ENCODE results near the gene MTCH2.
"Not testable (repeated sequence)": the region's sequence is repeated elsewhere in the genome, so short reads cannot be mapped to it uniquely, and the experiment has no call there.

MTCH2 gene

DNA sequence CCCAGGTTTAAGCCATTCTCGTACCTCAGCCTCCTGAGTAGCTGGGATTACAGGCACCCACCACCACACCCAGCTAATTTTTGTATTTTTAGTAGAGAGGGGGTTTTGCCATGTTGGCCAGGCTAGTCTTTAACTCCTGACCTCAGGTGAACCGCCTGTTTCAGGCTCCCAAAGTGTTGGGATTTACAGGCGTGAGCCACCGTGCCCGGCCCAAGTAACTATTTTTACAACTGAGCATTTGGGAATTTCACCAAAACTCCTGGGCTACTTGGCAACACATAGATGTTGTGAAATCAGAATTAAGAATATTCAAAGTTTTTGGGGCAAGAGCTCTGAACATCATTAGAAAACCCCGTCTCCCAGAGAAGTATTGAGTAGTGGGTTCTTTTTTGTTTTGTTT is 1.9 kb downstream of the MTCH2 start:
- DNase-seq (ENCODE audit: low read depth in 1 of 2, low spot score in 1 of 2) = not testable (repeated sequence)

DNA sequence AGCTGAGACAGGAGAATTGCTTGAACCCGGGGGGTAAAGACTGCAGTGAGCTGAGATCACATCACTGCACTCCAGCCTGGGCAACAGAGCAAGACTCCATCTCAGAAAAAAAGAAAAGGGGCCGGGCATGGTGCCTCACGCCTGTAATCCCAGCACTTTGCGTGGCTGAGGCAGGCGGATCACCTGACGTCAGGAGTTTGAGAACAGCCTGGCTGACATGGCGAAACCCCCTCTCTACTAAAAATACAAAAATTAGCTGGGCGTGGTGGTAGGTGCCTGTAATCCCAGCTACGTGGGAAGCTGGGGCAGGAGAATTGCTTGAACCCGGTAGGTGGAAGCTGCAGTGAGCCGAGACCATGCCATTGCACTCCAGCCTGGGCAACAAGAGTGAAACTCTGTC is 6.0 kb downstream of the MTCH2 start:
- DNase-seq (ENCODE audit: low read depth in 1 of 2, low spot score in 1 of 2) = not testable (repeated sequence)

DNA sequence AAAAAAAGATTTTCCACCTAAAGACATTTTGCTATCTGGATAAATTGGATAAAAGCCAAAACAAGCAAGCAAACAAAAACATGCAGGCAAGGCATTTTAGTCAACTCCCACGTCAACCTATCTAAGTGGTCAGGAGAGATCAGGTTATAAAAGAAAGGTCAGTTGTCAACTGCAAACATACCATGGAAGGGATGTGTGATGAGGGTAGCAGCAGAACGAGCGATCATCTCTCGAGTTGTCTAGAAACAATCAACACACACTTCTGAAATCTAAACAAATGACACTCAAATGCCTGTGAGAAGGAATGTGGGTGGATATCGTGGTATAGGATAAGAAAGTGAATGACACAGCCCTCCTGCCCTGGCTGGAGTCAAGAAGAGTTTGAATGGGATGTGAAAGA is 10.9 kb downstream of the MTCH2 start:
- no peak for DNase-seq (ENCODE audit: low read depth in 1 of 2, low spot score in 1 of 2)

- DNase-seq (ENCODE audit: low read depth in 1 of 2, low spot score in 1 of 2) = no peak
Measured at GRCh38 chr11:47628026-47628425, 14.3 kb downstream of the MTCH2 start.

DNA sequence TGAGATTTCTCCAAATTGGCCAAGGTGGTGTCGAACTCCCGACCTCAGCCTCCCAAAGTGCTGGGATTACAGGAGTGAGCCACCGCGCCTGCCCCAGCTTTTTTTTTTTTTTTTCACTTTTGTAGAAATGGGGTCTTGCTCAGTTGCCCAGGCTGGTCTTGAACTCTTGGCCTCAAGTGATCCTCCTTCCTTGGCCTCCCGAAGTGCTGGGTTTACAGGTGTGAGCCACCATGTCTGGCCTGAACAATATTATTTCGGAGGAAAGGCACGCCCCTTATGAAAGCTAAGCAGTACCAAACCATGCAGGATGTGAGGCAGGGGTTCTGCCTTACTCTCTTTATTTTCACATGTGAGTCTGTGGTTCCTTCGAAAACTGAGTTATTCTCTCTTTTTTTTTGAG is 16.1 kb downstream of the MTCH2 start:
- DNase-seq (ENCODE audit: low read depth in 1 of 2, low spot score in 1 of 2) = no peak

- no peak for DNase-seq (ENCODE audit: low read depth in 1 of 2, low spot score in 1 of 2)
Measured at GRCh38 chr11:47620836-47621378, 21.5 kb downstream of the MTCH2 start.

DNA sequence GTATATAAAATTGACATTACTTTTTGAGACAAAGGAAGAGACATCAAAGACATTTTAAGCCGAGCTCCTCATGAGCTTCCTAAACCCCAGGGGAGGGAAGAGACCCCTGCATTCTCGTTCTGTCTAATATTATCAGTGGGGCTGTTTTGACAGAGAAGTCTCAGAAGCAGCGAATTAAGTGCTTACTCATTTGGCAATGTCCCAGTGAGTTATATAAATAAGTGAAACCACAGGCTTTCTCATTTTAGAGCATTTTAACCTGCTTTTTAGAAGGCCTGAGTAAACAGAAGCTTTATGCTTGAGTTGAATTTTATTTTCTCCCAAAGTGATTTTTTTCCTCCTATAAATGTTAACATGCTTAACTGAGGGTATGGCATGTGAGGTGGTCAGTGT is 24.9 kb downstream of the MTCH2 start:
- no peak for DNase-seq (ENCODE audit: low read depth in 1 of 2, low spot score in 1 of 2)

DNA sequence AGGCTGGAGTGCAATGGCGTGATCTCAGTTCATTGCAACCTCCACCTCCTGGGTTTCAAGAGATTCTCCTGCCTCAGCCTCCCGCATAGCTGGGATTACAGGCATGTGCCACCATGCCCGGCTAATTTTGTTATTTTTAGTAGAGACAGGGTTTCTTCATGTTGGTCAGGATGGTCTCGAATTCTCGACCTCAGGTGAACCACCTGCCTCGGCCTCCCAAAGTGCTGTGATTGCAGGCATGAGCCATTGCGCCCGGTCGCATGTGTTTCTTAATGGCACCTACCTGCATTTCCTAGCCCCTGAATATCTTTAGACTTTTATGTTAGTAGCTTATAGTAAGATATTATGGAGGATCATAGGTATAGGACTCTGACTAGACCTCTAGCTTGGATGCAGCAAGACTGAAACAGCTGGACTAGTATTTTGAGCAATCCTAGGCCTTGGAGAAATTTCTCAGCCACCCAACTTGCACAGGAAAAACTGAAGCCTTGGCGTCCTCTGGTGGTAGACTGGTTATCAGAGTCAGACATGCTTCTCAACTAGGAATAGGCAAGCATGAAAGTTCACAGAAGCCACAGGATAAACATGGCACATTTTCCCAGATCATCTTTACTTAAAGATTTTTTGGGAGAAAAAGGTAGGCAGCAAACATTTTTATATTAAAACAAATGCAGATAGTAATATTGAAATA is 25.5 kb downstream of the MTCH2 start:
- no peak for DNase-seq (ENCODE audit: low read depth in 1 of 2, low spot score in 1 of 2)

DNA sequence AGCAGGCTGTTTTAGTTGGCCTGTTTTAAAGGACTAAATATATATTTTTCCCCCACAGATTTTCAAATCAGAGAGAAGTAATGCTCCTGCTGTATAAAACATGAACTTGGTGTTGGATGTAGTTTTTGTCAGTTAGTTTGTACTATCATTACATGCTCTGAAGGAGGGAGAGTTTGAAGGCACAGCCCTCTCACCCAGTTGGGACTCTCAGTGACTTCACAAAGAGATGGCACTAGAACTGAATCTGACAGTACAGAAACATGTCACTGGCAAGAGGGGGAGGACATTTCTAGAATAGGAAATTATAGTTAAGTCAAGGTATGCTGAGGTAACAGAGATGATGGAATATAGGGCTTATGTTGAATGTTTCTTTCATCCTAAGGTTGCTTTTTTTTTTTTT is 27.1 kb downstream of the MTCH2 start:
- no peak for DNase-seq (ENCODE audit: low read depth in 1 of 2, low spot score in 1 of 2)

DNA sequence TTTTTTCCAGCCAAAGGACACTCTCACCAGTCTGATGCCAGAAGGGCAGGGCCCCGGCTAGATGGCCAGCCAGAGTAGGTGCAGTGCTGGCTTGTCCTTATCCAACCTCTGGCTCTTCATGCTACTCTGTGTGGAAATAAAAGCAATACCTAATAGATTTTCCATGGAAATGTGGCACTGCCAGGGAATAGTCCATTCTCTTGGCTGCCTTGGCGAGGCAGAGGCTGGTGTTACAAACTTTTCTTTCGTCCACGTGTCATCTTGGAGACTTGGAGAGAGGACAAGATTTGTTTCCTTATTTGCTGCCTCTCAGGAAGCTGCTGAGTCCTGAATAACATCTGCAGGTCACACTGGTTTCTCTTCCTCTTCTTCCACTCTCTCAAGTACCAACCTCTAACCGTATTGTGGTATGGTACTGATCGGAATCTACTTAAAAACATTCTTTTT is 31.0 kb downstream of the MTCH2 start:
- DNase-seq (ENCODE audit: low read depth in 1 of 2, low spot score in 1 of 2) = no peak

DNA sequence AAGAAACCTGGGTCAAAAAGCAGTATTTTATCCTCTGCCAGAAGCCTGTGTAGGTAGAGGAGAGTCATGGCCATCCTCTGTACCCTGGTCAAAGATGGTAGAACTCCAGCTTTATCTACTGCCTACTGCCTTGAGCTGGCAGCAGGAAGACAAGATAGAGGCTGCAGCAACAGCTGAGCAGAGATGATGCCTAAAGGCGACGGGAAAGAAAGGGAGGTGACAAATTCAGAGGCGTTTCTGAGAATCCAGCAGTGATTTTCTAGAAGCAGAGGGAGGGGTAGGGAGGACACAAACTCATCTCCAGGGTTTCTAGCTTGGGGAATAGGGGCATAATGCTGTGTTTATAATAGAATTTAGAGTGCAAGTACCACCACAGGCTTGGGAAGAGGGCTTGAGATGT is 32.7 kb downstream of the MTCH2 start:
- DNase-seq (ENCODE audit: low read depth in 1 of 2, low spot score in 1 of 2) = no peak

DNA sequence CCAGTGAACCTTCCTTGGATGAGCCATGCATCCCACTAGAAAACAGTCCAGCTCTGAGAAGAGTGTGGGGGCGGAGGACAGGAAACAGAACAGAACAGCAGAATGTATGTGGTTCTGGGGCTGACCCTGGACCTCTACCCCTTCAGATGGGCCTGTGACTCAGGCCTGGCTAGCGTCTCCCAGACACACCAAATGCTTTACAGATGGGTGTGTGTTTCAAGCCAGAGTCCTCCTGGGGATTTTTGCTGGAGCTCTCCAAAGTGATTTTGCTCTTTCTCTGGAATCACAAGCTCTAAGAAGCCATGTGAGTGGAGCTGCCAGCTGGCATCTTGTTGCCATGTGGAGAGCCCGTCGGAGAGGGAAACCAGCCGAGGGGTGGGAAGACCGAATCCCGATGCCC is 35.0 kb downstream of the MTCH2 start:
- no peak for DNase-seq (ENCODE audit: low read depth in 1 of 2, low spot score in 1 of 2)

- no peak for DNase-seq (ENCODE audit: low read depth in 1 of 2, low spot score in 1 of 2)
Measured at GRCh38 chr11:47606731-47607130, 35.6 kb downstream of the MTCH2 start.

DNA sequence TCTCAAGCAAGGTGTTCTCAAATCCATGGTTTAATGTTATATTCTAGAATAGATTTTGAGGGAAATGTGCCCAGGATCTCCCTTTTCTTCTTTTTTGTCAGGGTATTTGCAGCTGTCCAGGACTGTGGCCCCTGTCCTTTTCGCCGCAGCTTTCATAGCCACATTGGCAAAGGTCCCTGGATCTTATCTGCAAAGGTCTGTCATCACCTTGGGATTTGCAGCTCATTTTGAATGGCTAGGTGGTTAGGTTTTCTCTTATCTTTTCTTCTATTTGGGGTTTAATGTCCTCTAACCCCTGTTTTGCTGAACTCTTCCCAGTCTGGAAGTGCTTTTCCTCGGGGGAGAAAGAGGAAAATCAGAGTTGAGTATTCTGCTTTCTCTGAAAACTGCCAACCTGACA is 36.4 kb downstream of the MTCH2 start:
- no peak for DNase-seq (ENCODE audit: low read depth in 1 of 2, low spot score in 1 of 2)

DNA sequence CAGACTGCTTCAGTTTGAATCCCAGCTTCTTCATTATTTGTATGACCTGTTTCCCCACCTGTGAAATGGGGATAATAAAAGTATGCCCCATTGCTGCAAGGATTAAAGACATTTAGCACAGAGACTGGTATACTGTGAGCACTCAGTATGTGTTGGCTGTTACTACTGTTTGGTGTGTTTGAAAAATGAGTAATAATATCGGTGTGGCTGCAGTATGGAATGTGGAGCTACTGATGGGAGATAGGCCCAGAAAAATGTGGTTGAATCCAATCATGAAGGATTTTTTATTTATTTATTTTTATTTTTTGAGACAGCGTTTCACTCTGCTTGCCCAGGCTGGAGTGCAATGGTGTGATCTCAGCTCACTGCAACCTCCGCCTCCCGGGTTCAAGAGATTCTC is 39.1 kb downstream of the MTCH2 start:
- no peak for DNase-seq (ENCODE audit: low read depth in 1 of 2, low spot score in 1 of 2)

DNA sequence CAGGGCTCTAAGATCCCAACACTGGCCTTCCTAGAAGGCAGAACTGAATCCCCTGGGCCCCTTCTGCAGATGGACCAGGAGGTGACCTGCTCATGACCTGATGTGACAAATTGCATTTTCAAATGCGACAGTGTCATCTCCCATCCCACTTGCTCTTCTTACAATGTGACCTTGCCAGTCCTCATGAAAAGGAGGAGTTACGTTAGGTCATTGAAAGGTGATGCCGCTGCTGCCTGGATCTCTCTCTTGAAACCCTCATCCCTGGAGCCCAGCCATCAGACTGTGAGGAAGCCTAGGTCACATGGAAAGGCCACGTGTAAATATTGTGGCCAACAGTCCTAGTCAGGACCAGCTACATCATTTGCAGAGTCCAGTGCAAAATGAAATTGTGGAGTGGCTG is 42.5 kb downstream of the MTCH2 start:
- DNase-seq (ENCODE audit: low read depth in 1 of 2, low spot score in 1 of 2) = no peak

DNA sequence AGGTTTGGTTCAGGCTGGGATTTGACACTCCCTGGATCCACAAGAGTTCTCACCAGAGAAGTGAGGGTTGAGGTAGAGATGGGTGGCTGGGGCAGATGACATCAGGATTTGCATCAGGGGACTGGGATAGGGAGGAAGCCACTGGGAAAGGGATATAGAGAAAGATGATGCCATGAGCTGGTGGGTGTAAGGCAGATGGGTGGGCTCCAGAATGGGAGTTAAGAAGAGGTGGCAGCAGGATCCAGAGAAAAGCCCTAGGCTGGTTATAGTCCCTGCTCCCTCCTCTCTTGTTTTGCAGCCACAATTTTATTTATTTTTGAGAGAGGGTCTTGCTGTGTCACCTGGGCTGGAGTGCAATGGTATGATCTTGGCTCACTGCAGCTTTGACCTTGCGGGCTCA is 46.4 kb downstream of the MTCH2 start:
- DNase-seq (ENCODE audit: low read depth in 1 of 2, low spot score in 1 of 2) = no peak

- no peak for DNase-seq (ENCODE audit: low read depth in 1 of 2, low spot score in 1 of 2)
Measured at GRCh38 chr11:47595029-47595428, 47.3 kb downstream of the MTCH2 start.

- DNase-seq (ENCODE audit: low read depth in 1 of 2, low spot score in 1 of 2) = no peak
Measured at GRCh38 chr11:47593934-47594855, 48.2 kb downstream of the MTCH2 start, which contains the start of gene C1QTNF4. Gene C1QTNF4, minus strand, starts transcription at chr11:47594411. Its CDS starts 3,601 bp downstream, at chr11:47590810.

DNA sequence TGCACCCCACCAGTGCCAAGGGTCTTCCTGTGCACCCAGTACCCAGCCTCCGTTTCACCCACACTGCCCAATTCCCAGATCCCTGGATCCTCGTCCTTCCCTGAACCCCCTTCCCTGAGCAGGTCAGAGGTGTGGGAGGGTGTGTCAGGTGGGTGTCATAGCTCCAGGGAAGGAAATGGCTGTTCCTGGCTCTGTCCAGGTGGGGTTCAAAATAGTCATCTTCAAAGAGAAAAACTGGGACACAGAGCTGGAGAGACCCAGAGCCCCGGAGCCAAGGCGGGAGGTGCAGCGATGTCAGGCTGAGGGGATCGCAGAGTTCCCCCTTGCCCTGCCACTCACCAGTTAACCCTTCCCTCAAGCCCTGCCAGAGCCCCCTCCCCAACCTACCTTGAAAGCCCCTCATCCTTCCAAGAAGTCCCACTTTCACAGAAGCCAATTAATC is 48.8 kb downstream of the MTCH2 start:
- DNase-seq (ENCODE audit: low read depth in 1 of 2, low spot score in 1 of 2) = no peak

DNA sequence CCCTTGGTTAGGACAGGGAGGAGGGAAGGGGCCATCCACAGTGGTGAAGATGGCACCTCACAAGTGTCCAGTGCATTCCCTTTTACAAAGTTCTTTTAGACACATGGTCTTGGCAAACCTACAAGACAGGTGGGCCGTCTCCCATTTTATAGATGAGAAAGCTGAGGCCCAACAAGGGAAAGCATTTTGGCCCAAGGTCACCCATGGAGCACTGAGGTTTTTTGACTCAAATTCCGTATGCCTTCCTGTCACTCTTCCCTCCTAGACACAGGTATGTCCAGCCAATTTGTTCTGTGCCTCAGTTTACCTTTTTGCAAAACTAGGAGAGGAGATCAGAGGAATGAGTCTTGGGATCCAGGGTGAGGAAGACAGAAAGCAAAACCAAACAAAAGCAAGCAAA is 49.4 kb downstream of the MTCH2 start:
- DNase-seq (ENCODE audit: low read depth in 1 of 2, low spot score in 1 of 2) = no peak

GRCh38 chr11:47592251-47592650 is 50.1 kb downstream of the MTCH2 start:
- DNase-seq (ENCODE audit: low read depth in 1 of 2, low spot score in 1 of 2) = no peak

Measured in stimulated activated CD4-positive, alpha-beta T cell treated with anti-CD3 and anti-CD28 coated beads, Interleukin-15, amount 100 ng/mL, for 1 hour (primary cell).